A549 (cell line): ENCODE measurements around the gene ANKRD13D.

Experiments
- CTCF ChIP-seq: fragments of >200 bp; sonication (Bioruptor Twin); formaldehyde crosslinking; IDR thresholded peaks from 3 replicates; pipeline ENCODE4 v1.5.1; 2016
- EP300 ChIP-seq, 2 experiments: fragments of >200 bp; sonication (Bioruptor Twin); formaldehyde crosslinking; IDR thresholded peaks; 2 replicates in 1 of 2; 3 replicates in 1 of 2; pipeline ENCODE4 v1.6.1; 2016 to 2017
- PBX3 ChIP-seq: IDR thresholded peaks from 2 replicates; pipeline ENCODE4 v1.6.1; 2012
- POLR2A ChIP-seq: IDR thresholded peaks from 2 replicates; pipeline ENCODE4 v1.6.1; 2012; ENCODE audit warnings: mild to moderate bottlenecking, low read length

GRCh38 chr11:67251841-67252240 lies 37.3 kb upstream of the ANKRD13D start:
- no peak for TF ChIP-seq CTCF
- TF ChIP-seq EP300 (IDR thresholded peaks at IDR 0.05): no peak
- TF ChIP-seq PBX3: no peak
- no peak for TF ChIP-seq POLR2A
